Measurements from ENCODE around the gene KCNQ1. TPM values are rescaled to one million over a fixed set of nuclear protein-coding genes. Genes with fewer than 3 reads are reported as not detected.

KCNQ1 gene
- total RNA-seq, 4 donors from 2014 or later, result 3.2 to 12.7 (median 5.5) TPM

GRCh38 chr11:2833716-2834502 is 389.1 kb downstream of the KCNQ1 start:
- no peak for TF ChIP-seq CTCF (IDR thresholded peaks at IDR 0.05; ENCODE audit: low read depth)

DNA sequence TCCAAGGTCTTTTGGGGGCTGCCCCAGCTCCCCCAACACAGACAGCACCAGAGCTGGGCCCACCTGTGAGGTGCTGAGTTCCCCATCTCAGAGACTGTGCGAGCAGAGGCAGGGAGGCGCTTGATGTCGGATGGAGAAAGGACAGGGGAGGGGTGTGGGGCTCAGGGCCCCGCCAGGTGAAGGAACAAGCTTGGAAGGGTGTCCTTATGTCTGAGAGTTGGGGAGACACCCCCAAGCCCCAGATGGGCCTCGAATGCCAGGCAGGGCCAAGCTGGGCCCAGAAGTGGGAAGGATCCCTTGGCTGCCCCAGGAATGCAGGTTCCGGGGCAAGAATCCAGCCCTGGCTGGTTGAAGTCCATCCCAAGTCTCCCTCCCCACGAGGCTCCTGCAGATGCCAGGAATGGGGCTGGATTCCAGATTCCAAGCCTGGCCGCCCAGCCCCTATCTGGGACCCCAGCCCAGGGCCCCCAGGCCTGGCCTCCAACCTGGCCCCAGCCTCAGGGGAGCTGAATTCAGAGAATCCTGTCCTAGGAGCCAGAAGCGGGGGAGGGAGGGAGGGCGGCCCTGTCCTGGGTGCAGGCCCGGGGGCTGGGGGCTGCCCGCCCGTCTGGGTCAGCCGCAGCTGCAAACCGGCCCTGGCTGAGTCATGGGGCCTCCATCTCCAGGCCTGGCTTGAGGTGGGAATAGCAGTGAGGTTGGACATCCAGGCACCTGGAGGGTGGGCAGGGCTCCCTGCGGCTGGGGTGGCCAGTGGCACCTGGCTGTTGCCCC is 389.9 kb downstream of the KCNQ1 start:
- TF ChIP-seq CTCF (IDR thresholded peaks at IDR 0.05; ENCODE audit: low read depth), result no peak

DNA sequence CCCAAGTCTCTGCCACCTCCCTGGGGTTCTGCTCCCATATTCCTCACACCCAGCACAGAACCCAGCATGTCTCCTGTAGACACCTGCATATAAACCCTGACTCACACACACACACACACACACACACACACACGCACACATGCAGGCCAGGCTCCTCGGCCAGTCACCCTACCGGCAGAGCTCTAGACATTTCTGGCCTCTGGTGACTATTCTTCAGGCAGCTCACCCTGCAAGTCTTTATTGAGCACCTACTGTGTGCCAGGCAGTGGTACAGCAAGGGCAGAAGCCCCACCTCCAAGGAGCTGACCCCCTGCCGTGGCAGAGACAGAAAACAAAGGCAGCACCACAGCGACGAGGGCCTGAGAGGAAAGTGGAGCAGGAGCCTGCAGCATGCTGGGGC is 390.5 kb downstream of the KCNQ1 start:
- TF ChIP-seq CTCF (IDR thresholded peaks at IDR 0.05; ENCODE audit: low read depth), result no peak

GRCh38 chr11:2835751-2836150 is 390.9 kb downstream of the KCNQ1 start:
- no peak for TF ChIP-seq CTCF (IDR thresholded peaks at IDR 0.05; ENCODE audit: low read depth)

DNA sequence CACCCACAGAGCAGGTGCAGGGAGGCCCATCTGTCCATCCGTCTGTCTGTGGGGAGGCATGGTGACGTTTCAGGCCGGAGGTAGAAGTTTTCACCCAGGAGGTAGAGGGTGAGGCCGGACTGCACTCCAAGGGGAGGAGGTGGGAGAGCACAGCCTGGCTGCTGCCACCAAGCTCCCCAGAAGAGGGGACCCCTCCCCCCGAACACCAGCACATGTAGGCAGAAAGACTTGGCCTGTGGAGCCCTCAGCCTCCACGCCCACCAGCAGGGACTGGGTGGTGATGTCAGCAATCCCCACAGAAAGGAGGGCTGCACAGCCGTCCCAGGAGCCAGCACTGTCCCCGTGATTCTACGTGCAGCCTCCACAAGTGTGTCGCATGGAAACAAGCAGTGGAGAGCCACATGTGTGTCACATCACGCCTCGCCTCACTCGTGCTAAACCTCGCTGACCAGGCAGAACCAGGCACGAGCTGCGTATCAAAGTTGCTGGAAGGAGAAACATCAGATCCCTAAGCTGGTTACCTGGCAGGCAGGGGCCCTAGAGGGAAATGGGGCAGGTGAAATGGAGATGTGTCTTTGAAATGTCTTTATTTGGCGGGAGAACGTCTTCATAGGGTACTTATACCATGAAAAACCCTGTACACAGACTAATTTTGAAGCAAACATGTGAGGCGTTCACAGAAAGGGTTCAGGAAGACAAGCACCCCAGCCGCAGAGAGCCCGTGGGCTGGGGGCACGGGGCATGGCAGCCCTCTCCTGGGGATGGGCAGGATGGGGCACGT is 391.7 kb downstream of the KCNQ1 start:
- no peak for TF ChIP-seq CTCF (IDR thresholded peaks at IDR 0.05; ENCODE audit: low read depth)

- TF ChIP-seq CTCF (IDR thresholded peaks at IDR 0.05; ENCODE audit: low read depth), result no peak
These were observed 392.3 kb downstream of the KCNQ1 start for GRCh38 chr11:2837096-2837601.
